HepG2 (cell line): Measurements from ENCODE around the gene PRKN.

Experiments
- BRF2 ChIP-seq: sonication (generic); formaldehyde crosslinking; IDR thresholded peaks from 2 replicates; pipeline ENCODE4 v1.8.1; 2022; ENCODE audit warnings: mild to moderate bottlenecking, missing genetic modification reagents
- KDM1A ChIP-seq: IDR thresholded peaks from 2 replicates; pipeline ENCODE4 v1.6.1; 2016; ENCODE audit warnings: missing compliant biosample characterization
- KDM5A ChIP-seq: fragments of 200-600 bp; sonication (generic); IDR thresholded peaks from 2 replicates; pipeline ENCODE4 v1.7.0; 2018; ENCODE audit warnings: antibody characterized with exemption, mild to moderate bottlenecking, low read length, borderline replicate concordance
- SIN3A ChIP-seq: IDR thresholded peaks from 2 replicates; pipeline ENCODE4 v1.6.1; 2011; ENCODE audit warnings: low read depth, mild to moderate bottlenecking, control low read depth, low read length, borderline replicate concordance
- ZMYM4 ChIP-seq: sonication (generic); formaldehyde crosslinking; IDR thresholded peaks from 2 replicates; pipeline ENCODE4 v1.8.1; 2023; ENCODE audit warnings: mild to moderate bottlenecking, missing genetic modification reagents

GRCh38 chr6:161481786-161482516 lies 1245.6 kb downstream of the PRKN start:
- TF ChIP-seq KDM5A (no peak), ZMYM4 (CRISPR knock-in tag) (no peak), BRF2 (no peak), SIN3A (no peak), KDM1A (no peak)
